Esophagus squamous epithelium (tissue), 5 donors: ENCODE results near the gene RHOV. TPM values are rescaled to one million over a fixed set of nuclear protein-coding genes. Genes with fewer than 3 reads are reported as not detected.

Experiments
- DNase-seq: peaks from one replicate; lab custom pipeline; 2025; lab: John Stamatoyannopoulos, UW
- H3K27ac ChIP-seq, 4 donors: fragments of 200-600 bp; sonication (generic); one replicate each; pipeline ENCODE4 v1.5.1; 2016 to 2019; ENCODE audit warnings: mild to moderate bottlenecking in 1 of 4
- H3K27me3 ChIP-seq, 4 donors: fragments of 200-600 bp; sonication (generic); 1 replicate in 3 of 4; 2 replicates in 1 of 4; pipeline versions ENCODE4 v1.5.1 to v1.6.0; 2017 to 2021; ENCODE audit warnings: antibody characterized with exemption in 1 of 4
- H3K36me3 ChIP-seq, 3 donors: fragments of 200-600 bp; sonication (generic); one replicate each; pipeline ENCODE4 v1.5.1; 2016 to 2019
- H3K4me1 ChIP-seq, 3 donors: fragments of 200-600 bp; sonication (generic); one replicate each; pipeline ENCODE4 v1.5.1; 2017 to 2019
- H3K4me3 ChIP-seq, 4 donors: fragments of 200-600 bp; sonication (generic); 1 replicate in 3 of 4; 2 replicates in 1 of 4; pipeline ENCODE4 v1.5.1; 2016 to 2019; ENCODE audit warnings: mild to moderate bottlenecking in 2 of 4, moderate library complexity in 1 of 4
- H3K9me3 ChIP-seq, 3 donors: fragments of 200-600 bp; sonication (generic); one replicate each; pipeline ENCODE4 v1.5.1; 2016 to 2019
- POLR2A ChIP-seq, 4 donors: fragments of 450-650 bp; IDR thresholded peaks; one replicate each; pipeline ENCODE4 v1.6.1; 2017; ENCODE audit warnings: antibody characterized with exemption in 4 of 4, mild to moderate bottlenecking in 4 of 4, moderate library complexity in 3 of 4
- WGBS, 2 donors: methylation state at CpG; one replicate each; pipeline ENCODE4 v1.1.5; 2018; 5-methylcytosine and 5-hydroxymethylcytosine counted together
- intact Hi-C: fragments of 100-400 bp; cut with DNase I; formaldehyde crosslinking; loops from one replicate; pipeline ENCODE4 v1.15.0; 2022
- total RNA-seq, 4 donors: library from RNA; depleted of rRNA; stranded (reverse); fragments of >200 nt; gene quantifications; one replicate each; pipeline ENCODE4 v1.1.0, GENCODE V29; 2016
- TF ChIP-seq, protein P1 (sequence below), 6 experiments: fragments of 450-650 bp in 4 of 6; fragments of 200-600 bp in 2 of 6; sonication (generic) in 2 of 6; IDR thresholded peaks; one replicate each; pipeline ENCODE4 v1.5.1; 2016 to 2019; ENCODE audit warnings: antibody characterized with exemption in 6 of 6, mild to moderate bottlenecking in 4 of 6, moderate library complexity in 4 of 6
- donor health status: DM: yes; HTN: yes; CAD: no.

The RHOV gene
- total RNA-seq, 4 donors from 2014 or later, result 94.0 to 146 (median 123) TPM

DNA sequence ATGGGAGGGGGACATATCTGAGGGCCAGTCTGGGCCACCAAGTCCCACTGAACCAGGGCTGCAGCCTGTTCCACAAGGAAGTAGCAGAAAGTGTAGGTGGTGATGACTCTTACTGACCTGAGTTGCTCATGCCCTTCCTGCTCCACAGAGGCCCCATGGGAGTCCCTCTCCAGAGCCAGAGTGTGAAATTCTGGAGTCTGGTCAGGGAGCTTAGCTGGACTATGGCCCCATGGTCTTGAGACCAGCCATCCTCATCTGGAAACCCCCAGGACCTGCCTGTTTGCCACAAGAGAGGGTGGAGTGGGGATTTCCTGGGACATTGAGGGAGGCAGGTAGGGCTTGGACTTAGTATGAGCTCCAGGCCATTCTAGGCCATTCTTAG lies 27.2 kb downstream of the RHOV start:
- TF ChIP-seq, protein P1, sequence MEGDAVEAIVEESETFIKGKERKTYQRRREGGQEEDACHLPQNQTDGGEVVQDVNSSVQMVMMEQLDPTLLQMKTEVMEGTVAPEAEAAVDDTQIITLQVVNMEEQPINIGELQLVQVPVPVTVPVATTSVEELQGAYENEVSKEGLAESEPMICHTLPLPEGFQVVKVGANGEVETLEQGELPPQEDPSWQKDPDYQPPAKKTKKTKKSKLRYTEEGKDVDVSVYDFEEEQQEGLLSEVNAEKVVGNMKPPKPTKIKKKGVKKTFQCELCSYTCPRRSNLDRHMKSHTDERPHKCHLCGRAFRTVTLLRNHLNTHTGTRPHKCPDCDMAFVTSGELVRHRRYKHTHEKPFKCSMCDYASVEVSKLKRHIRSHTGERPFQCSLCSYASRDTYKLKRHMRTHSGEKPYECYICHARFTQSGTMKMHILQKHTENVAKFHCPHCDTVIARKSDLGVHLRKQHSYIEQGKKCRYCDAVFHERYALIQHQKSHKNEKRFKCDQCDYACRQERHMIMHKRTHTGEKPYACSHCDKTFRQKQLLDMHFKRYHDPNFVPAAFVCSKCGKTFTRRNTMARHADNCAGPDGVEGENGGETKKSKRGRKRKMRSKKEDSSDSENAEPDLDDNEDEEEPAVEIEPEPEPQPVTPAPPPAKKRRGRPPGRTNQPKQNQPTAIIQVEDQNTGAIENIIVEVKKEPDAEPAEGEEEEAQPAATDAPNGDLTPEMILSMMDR (IDR thresholded peaks at IDR 0.05), result no peak
- TF ChIP-seq POLR2A (IDR thresholded peaks at IDR 0.05), result no peak
- peaks cover 0 to 34% (median 0%) of the 10 kb centered on the region in 4 donors for H3K27me3 ChIP-seq
- H3K27ac ChIP-seq, result peak overlapping the region; percentile 80 to 97 (median 93)
- H3K9me3 ChIP-seq, result no peaks in the 10 kb centered on the region
- DNase-seq, result no peak
- peak overlapping the region; percentile 59 to 80 (median 72) for H3K4me3 ChIP-seq
- peaks cover 0 to 42% (median 0%) of the 10 kb centered on the region in 3 donors for H3K36me3 ChIP-seq
- intact Hi-C loops, result no loop called here
- H3K4me1 ChIP-seq, result peaks cover 16 to 66% (median 29%) of the 10 kb centered on the region in 3 donors

- peaks cover 0 to 34% (median 0%) of the 10 kb centered on the region in 4 donors for H3K27me3 ChIP-seq
- H3K4me1 ChIP-seq, result peaks cover 16 to 71% (median 33%) of the 10 kb centered on the region in 3 donors
- H3K27ac ChIP-seq, result peak overlapping the region; percentile 80 to 97 (median 93)
- TF ChIP-seq POLR2A (IDR thresholded peaks at IDR 0.05), result peak in 1 of 4 donors; percentile 63
- TF ChIP-seq, protein P1 (IDR thresholded peaks at IDR 0.05), result no peak
- H3K36me3 ChIP-seq, result peaks cover 0 to 31% (median 0%) of the 10 kb centered on the region in 3 donors
- intact Hi-C loops, result no loop called here
- H3K4me3 ChIP-seq, result peak overlapping the region; percentile 59 to 80 (median 72)
- WGBS, 2 donors, result 42 to 47% methylated on average over 2 to 7 of the region's 8 CpGs
- no peak for DNase-seq
- H3K9me3 ChIP-seq, result no peaks in the 10 kb centered on the region
Measured at GRCh38 chr15:40845511-40846284, 28.3 kb downstream of the RHOV start.

DNA sequence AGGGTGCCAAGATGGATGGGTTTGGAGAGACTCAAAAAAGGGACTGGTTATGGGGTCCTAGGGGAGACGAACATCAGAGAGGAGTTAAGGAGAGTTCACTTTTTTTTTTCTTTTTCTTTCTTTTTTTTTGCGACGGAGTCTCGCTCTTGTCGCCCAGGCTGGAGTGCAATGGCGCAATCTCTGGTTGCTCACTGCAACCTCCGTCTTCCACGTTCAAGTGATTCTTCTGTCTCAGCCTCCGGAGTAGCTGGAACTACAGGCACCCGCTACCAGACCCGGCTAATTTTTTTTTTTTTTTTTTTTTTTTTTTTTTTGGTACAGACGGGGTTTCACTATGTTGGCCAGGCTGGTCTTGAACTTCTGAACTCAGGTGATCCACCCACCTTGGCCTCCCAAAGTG lies 29.0 kb downstream of the RHOV start:
- Histone ChIP-seq H3K4me1 (peaks cover 16 to 71% (median 33%) of the 10 kb centered on the region in 3 donors), H3K9me3 (no peaks in the 10 kb centered on the region), H3K27me3 (peaks cover 0 to 34% (median 0%) of the 10 kb centered on the region in 4 donors), H3K27ac (peak overlapping the region; percentile 91 to 97 (median 94)), H3K4me3 (peak overlapping the region; percentile 59 to 80 (median 72)), H3K36me3 (peaks cover 0 to 27% (median 0%) of the 10 kb centered on the region in 3 donors)
- 27% methylated on average over 11 to 12 of the region's 12 CpGs for WGBS, 2 donors
- TF ChIP-seq POLR2A (IDR thresholded peaks at IDR 0.05), result no peak
- TF ChIP-seq, protein P1 (IDR thresholded peaks at IDR 0.05), result no peak
- intact Hi-C loops, result no loop called here
- DNase-seq, result no peak

- no peaks in the 10 kb centered on the region for H3K9me3 ChIP-seq
- peaks cover 0 to 27% (median 0%) of the 10 kb centered on the region in 3 donors for H3K36me3 ChIP-seq
- 0% methylated on average over 4 to 9 of the region's 28 CpGs for WGBS, 2 donors
- H3K4me3 ChIP-seq, result peak overlapping the region; percentile 59 to 80 (median 72)
- peaks cover 0 to 34% (median 0%) of the 10 kb centered on the region in 4 donors for H3K27me3 ChIP-seq
- intact Hi-C loops, result no loop called here
- peak overlapping the region; percentile 91 to 97 (median 94) for H3K27ac ChIP-seq
- TF ChIP-seq, protein P1 (IDR thresholded peaks at IDR 0.05), result no peak
- TF ChIP-seq POLR2A (IDR thresholded peaks at IDR 0.05), result no peak
- no peak for DNase-seq
- peaks cover 16 to 71% (median 33%) of the 10 kb centered on the region in 3 donors for H3K4me1 ChIP-seq
Measured at GRCh38 chr15:40844696-40845030, 29.4 kb downstream of the RHOV start.
